Subcutaneous adipose tissue (tissue), 4 donors: ENCODE data around the gene BTBD17. TPM values are rescaled to one million over a fixed set of nuclear protein-coding genes. Genes with fewer than 3 reads are reported as not detected.

Experiments
- total RNA-seq, 4 donors: library from RNA; depleted of rRNA; stranded (reverse); fragments of >200 nt; gene quantifications; one replicate each; pipeline ENCODE4 v1.1.0, GENCODE V29; 2016
- TF ChIP-seq, protein P1 (sequence below): fragments of 450-650 bp; IDR thresholded peaks from one replicate; pipeline ENCODE4 v1.5.1; 2016; ENCODE audit warnings: low read depth, mild to moderate bottlenecking, control low read depth, antibody characterized with exemption, moderate library complexity

Gene BTBD17
- total RNA-seq, 4 donors from 2014 or later, result not detected

DNA sequence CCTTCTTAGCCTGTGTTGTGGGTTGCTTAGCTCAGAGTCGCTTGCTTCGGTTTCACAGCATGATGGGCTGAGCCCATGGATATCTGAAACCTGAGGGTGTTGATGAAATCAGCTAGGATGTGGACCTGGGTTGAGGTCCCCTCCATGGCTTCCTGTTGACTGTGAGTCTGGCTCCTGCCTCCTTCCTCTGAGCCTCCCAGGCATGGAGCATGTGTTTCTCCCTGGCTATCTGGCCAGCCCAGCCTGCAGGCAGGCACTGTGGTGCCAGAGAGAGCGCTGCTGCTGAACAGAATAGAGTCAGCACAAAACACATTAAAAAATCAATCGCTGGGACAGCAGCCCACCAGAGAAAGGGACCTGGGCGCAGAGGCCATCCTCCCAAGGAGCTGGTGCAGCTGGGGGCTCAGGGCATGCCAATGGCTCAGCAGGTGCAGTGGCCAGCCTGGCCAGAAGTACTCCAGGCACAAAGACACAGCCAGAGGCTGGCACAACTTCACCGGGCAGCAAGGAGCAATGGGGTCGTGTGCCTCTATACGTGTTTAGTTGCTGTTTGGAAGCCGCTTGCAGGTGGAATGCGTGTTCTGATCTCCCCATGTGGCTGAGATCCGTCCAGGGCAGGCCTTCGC lies 42.0 kb upstream of the BTBD17 start:
- TF ChIP-seq, protein P1, sequence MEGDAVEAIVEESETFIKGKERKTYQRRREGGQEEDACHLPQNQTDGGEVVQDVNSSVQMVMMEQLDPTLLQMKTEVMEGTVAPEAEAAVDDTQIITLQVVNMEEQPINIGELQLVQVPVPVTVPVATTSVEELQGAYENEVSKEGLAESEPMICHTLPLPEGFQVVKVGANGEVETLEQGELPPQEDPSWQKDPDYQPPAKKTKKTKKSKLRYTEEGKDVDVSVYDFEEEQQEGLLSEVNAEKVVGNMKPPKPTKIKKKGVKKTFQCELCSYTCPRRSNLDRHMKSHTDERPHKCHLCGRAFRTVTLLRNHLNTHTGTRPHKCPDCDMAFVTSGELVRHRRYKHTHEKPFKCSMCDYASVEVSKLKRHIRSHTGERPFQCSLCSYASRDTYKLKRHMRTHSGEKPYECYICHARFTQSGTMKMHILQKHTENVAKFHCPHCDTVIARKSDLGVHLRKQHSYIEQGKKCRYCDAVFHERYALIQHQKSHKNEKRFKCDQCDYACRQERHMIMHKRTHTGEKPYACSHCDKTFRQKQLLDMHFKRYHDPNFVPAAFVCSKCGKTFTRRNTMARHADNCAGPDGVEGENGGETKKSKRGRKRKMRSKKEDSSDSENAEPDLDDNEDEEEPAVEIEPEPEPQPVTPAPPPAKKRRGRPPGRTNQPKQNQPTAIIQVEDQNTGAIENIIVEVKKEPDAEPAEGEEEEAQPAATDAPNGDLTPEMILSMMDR, result no peak

DNA sequence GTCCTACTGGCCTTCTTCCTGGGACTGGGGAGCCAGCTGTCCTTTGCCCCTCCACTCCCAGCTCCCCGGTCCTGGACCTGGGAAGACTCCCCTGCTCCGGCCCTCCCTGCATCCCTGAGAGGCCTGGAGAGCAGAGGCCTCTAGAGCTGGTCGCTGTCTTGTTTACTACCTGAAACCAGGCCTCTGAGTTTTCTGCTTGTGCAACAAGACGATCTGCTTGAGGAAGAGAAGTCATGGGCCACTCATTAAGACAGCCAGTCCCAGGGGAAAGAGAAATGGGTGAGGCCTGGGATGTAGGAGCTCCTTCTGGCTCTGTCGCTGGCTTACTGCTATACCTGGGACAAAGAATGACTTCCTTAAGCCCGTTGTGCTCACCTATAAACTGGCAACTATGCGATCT lies 40.4 kb upstream of the BTBD17 start:
- TF ChIP-seq, protein P1, result no peak

DNA sequence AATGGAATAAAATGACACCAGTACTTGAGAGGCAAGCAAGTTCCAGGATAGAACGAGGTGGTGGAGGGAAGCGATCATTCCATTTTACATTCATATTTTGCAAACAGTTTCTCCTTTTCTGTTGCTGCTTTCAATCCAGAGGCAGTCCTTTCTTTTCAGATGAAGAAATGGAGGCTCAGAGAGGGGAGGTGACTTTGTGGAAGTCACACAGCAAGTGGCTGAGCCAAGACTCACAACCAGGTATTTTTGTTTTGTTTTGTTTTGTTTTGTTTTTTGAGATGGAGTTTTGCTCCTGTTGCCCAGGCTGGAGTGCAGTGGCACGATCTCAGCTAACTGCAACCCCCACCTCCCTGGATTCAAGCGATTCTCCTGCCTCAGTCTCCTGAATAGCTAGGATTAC lies 34.9 kb upstream of the BTBD17 start:
- TF ChIP-seq, protein P1, result no peak

DNA sequence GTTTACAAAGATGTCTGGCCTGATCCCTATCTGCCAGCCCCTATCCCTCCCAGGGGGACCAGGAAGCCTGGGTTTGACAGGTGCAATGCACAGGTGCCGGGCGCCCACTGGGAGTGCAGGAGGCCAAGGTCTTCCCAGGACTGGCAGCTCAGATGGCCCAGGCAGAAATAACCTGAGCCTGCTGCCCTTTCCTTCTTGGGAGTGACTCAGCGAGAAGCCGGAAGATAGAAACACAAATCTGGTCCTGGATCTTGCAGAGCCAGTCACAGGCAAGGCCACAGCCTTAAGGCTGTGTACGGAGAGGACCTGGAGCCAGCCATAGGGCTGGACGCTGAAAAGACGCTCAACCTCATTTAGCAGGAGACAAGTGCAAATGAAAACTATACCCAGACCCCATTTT lies 33.3 kb upstream of the BTBD17 start:
- TF ChIP-seq, protein P1, result no peak

DNA sequence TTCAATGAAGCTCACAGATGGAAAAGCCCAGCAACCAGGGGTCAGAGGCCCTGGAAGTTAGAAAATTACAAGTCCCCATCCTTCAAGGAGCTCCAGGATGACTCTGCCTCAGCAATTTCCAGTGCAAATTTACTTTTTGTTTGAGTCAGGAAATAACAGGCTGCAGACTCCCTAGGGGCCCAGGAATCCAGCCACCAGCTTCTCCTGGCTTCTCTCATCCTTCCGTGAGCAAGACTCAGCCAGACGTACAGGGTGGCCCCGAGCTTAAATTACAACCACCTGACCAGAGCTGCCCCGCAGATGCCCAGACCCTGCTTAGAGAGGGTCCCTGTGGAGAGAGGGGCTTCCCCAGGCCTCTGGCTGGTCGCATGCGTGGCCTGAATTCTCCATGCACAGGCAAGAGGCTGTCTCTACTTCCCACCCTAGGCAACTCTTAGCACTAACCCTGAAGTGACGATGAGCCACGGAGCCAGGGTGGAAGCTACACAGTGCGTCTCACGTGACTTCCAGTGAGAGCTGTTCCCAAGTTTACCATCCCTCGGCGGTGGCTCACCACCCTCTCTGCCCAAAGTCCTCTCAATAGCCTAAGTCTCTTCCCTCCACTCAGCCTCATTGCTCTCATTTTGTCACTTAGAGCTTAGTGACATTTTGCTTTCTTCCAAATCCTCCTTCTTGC lies 32.7 kb upstream of the BTBD17 start:
- TF ChIP-seq, protein P1, result no peak

DNA sequence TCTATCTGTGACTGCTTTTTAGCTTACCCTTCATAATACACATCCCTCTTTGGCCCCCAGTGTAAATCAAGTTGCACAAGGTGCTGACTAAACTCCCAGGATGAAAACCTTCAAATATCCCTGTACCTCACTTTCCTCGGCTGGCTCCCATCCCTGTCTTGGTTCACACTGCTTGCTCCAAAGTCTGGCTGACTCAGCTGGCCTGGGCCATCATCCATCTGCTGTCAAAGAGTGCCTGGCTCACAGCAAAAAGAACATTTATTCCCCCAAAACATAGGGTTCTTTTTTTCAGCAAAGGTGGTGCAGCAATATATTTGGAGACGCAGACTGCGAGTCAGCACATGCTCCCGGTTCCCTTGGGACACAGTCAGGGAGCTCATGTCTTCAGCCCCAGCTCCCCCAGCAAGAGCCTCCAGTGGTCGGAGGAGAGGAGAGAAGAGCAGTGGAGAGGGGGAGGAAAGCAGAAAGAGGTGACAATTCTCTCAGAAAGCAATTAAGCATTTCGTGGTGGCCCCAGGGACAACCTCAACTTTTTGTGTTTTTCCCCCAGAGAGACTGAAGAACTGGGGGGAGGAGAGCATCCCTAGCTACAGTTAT lies 31.8 kb upstream of the BTBD17 start:
- TF ChIP-seq, protein P1, result no peak

DNA sequence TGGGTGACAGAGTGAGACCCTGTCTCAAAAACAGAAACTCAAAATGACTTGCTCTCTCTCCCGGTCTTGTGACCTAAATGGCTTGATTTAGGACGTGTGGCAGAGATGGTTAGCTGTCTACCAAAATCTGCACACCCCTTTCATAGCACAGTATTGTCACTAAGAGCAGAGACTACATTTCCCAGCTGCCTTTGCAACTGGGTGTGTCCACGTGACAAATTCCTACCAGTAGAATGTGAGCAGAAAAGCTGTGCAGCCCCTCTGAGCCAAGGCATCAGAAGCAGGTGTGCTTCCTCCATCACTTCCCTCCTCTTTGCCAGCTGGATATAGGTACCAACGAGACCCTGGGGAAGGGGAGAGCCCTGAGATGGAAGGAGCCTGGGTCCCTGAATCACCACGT lies 31.2 kb upstream of the BTBD17 start:
- TF ChIP-seq, protein P1, result no peak
